ENCODE data around the gene EXPH5.

DNA sequence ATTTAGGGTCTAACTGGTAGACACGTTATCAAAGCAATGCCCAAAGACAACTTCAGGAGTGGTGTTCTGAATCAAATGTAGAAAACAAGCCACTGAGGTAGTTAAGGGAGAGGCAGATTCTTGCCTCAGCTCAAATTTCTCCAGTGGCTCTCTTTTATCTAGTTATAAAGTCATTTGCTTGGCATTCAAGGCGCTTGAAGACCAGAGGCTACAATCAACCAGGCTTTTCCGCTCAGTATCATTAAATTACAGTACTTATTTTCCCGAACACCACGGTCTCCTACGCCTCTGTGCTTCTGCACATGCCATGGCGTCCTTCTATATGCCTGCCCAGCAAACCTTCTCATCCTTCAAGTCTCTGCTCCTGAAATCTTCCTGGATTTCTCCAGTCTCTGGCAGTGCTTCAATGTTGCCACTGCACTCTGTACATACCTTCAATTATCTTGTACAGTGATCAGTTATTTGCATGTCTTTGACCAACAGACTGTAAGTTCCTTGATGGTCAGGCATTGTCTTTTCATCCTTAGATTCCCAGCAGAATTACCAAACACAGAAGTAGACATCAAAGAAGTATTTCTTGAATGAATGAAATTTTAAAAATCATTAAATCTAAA is 96.8 kb downstream of the EXPH5 start:
- TF ChIP-seq, protein P1, sequence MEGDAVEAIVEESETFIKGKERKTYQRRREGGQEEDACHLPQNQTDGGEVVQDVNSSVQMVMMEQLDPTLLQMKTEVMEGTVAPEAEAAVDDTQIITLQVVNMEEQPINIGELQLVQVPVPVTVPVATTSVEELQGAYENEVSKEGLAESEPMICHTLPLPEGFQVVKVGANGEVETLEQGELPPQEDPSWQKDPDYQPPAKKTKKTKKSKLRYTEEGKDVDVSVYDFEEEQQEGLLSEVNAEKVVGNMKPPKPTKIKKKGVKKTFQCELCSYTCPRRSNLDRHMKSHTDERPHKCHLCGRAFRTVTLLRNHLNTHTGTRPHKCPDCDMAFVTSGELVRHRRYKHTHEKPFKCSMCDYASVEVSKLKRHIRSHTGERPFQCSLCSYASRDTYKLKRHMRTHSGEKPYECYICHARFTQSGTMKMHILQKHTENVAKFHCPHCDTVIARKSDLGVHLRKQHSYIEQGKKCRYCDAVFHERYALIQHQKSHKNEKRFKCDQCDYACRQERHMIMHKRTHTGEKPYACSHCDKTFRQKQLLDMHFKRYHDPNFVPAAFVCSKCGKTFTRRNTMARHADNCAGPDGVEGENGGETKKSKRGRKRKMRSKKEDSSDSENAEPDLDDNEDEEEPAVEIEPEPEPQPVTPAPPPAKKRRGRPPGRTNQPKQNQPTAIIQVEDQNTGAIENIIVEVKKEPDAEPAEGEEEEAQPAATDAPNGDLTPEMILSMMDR (IDR thresholded peaks at IDR 0.05) = no peak
- TF ChIP-seq POLR2A (IDR thresholded peaks at IDR 0.05) (no peak), POLR2AphosphoS5 (IDR thresholded peaks at IDR 0.05) (no peak), EP300 (IDR thresholded peaks at IDR 0.05; ENCODE audit: low read depth) (no peak)

Measured in transverse colon (tissue), 4 donors.